HepG2 (cell line): ENCODE data around the gene MYOM1. TPM values are rescaled to one million over a fixed set of nuclear protein-coding genes. Genes with fewer than 3 reads are reported as not detected.

Experiments
- BRD4 ChIP-seq: sonication (generic); formaldehyde crosslinking; IDR thresholded peaks from 2 replicates; pipeline ENCODE4 v1.4.0; 2020; ENCODE audit warnings: missing genetic modification reagents
- HNRNPUL1 ChIP-seq: fragments of 200-400 bp; formaldehyde crosslinking; IDR thresholded peaks from 2 replicates; pipeline ENCODE4 v1.6.1; 2017; ENCODE audit warnings: low read depth, mild to moderate bottlenecking, low read length, moderate library complexity
- IKZF4 ChIP-seq: sonication (generic); formaldehyde crosslinking; IDR thresholded peaks from 2 replicates; pipeline ENCODE4 v1.5.1; 2020; ENCODE audit warnings: borderline replicate concordance, mild to moderate bottlenecking, low read depth, missing genetic modification reagents; ENCODE audit errors: not compliant biosample characterization
- KDM5B ChIP-seq: sonication (generic); formaldehyde crosslinking; IDR thresholded peaks from 2 replicates; pipeline ENCODE4 v1.4.0; 2020; ENCODE audit warnings: missing genetic modification reagents, mild to moderate bottlenecking, borderline replicate concordance
- POGZ ChIP-seq: sonication (generic); formaldehyde crosslinking; IDR thresholded peaks from 2 replicates; pipeline ENCODE4 v1.4.0; 2020; ENCODE audit warnings: mild to moderate bottlenecking, missing genetic modification reagents
- RCOR2 ChIP-seq: IDR thresholded peaks from 2 replicates; pipeline ENCODE4 v1.6.1; 2016; ENCODE audit warnings: missing biosample characterization, missing genetic modification reagents
- SALL2 ChIP-seq: sonication (generic); formaldehyde crosslinking; IDR thresholded peaks from 2 replicates; pipeline ENCODE4 v1.8.1; 2023; ENCODE audit warnings: mild to moderate bottlenecking, missing genetic modification reagents, inconsistent platforms
- ZBTB10 ChIP-seq: sonication (generic); formaldehyde crosslinking; IDR thresholded peaks from 2 replicates; pipeline ENCODE4 v1.4.0; 2020; ENCODE audit warnings: missing genetic modification reagents, borderline replicate concordance
- ZNF317 ChIP-seq: sonication (generic); formaldehyde crosslinking; IDR thresholded peaks from 2 replicates; pipeline ENCODE4 v1.5.0; 2020; ENCODE audit warnings: mild to moderate bottlenecking, missing genetic modification reagents
- ZNF33A ChIP-seq: sonication (generic); formaldehyde crosslinking; IDR thresholded peaks from 2 replicates; pipeline ENCODE4 v1.5.1; 2020; ENCODE audit warnings: missing genetic modification reagents, mild to moderate bottlenecking, moderate library complexity, borderline replicate concordance
- ZNF354B ChIP-seq: sonication (generic); formaldehyde crosslinking; IDR thresholded peaks from 2 replicates; pipeline ENCODE4 v1.8.0; 2022; ENCODE audit warnings: mild to moderate bottlenecking, missing genetic modification reagents
- ZNF558 ChIP-seq: sonication (generic); formaldehyde crosslinking; IDR thresholded peaks from 2 replicates; pipeline ENCODE4 v1.9.0; 2022; ENCODE audit warnings: mild to moderate bottlenecking, missing genetic modification reagents, borderline replicate concordance
- ZNF580 ChIP-seq: IDR thresholded peaks from 2 replicates; pipeline ENCODE4 v1.6.1; 2016; ENCODE audit warnings: low read depth, borderline replicate concordance
- ZNF703 ChIP-seq: sonication (generic); formaldehyde crosslinking; IDR thresholded peaks from 2 replicates; pipeline ENCODE4 v1.5.1; 2020; ENCODE audit warnings: missing genetic modification reagents, mild to moderate bottlenecking, moderate library complexity, borderline replicate concordance
- ZSCAN25 ChIP-seq: sonication (generic); formaldehyde crosslinking; IDR thresholded peaks from 2 replicates; pipeline ENCODE4 v1.8.0; 2022; ENCODE audit warnings: mild to moderate bottlenecking, missing genetic modification reagents
- ZSCAN5A ChIP-seq: sonication (generic); formaldehyde crosslinking; IDR thresholded peaks from 2 replicates; pipeline ENCODE4 v1.8.0; 2022; ENCODE audit warnings: mild to moderate bottlenecking, missing genetic modification reagents, borderline replicate concordance
- polyA plus RNA-seq, 8 experiments: library from polyadenylated mRNA; depleted of rRNA in 3 of 8; stranded (reverse) in 7 of 8; unstranded in 1 of 8; fragments of >200 nt; fragmentation: Illumina TruSeq in 4 of 8; extraction: Trizol in 4 of 8; gene quantifications; 2 replicates each; pipeline versions ENCODE4 v1.2.1 to v1.2.3, GENCODE V29; 2011 to 2016; ENCODE audit warnings: low read depth in 4 of 8, missing spikeins in 1 of 8, mixed read lengths in 1 of 8; ENCODE audit not compliant: insufficient read depth in 1 of 8
- total RNA-seq, 5 experiments: library from RNA; depleted of rRNA; stranded (reverse); fragments of >200 nt; fragmentation: Illumina TruSeq; extraction: Trizol; gene quantifications; 2 replicates each; pipeline ENCODE4 v1.2.3, GENCODE V29; 2016; ENCODE audit warnings: low read depth in 1 of 5
- TF ChIP-seq, protein P1 (sequence below): IDR thresholded peaks from 2 replicates; pipeline ENCODE4 v1.6.1; 2016; ENCODE audit warnings: low read depth
- TF ChIP-seq, protein P2 (sequence below): sonication (generic); formaldehyde crosslinking; IDR thresholded peaks from 2 replicates; pipeline ENCODE4 v1.4.0; 2020; ENCODE audit warnings: missing genetic modification reagents
- TF ChIP-seq, protein P3 (sequence below): sonication (generic); formaldehyde crosslinking; IDR thresholded peaks from 2 replicates; pipeline ENCODE4 v1.4.0; 2020; ENCODE audit warnings: missing genetic modification reagents

Gene MYOM1
- total and polyA plus RNA-seq, 2 of the 13 experiments (the other 11 are each of a cell fraction or from before 2014, with no cell fraction given), result 0.46 to 0.98 TPM

GRCh38 chr18:3245853-3246634 is 26.3 kb upstream of the MYOM1 start (continued):
- TF ChIP-seq, protein P1, sequence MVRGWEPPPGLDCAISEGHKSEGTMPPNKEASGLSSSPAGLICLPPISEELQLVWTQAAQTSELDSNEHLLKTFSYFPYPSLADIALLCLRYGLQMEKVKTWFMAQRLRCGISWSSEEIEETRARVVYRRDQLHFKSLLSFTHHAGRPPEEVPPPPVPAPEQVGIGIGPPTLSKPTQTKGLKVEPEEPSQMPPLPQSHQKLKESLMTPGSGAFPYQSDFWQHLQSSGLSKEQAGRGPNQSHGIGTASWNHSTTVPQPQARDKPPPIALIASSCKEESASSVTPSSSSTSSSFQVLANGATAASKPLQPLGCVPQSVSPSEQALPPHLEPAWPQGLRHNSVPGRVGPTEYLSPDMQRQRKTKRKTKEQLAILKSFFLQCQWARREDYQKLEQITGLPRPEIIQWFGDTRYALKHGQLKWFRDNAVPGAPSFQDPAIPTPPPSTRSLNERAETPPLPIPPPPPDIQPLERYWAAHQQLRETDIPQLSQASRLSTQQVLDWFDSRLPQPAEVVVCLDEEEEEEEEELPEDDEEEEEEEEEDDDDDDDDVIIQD (CRISPR knock-in tag), result peak; percentile 29; the same call in 1 of the 2 replicates
- TF ChIP-seq, protein P2, sequence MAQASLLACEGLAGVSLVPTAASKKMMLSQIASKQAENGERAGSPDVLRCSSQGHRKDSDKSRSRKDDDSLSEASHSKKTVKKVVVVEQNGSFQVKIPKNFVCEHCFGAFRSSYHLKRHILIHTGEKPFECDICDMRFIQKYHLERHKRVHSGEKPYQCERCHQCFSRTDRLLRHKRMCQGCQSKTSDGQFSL (CRISPR knock-in tag), result no peak
- TF ChIP-seq ZBTB10 (CRISPR knock-in tag) (no peak), ZSCAN5A (peak; percentile 69; the same call in 1 of the 2 replicates), ZNF354B (CRISPR knock-in tag) (peak; percentile 49; the same call in 1 of the 2 replicates), ZNF580 (CRISPR knock-in tag) (0 out of 2 replicates have a peak, but pooled peaks have one; percentile 28), ZNF703 (CRISPR knock-in tag) (no peak), KDM5B (CRISPR knock-in tag) (peak; percentile 33; the same call in 1 of the 2 replicates), IKZF4 (CRISPR knock-in tag) (peak; percentile 53), ZNF558 (CRISPR knock-in tag) (no peak), RCOR2 (CRISPR knock-in tag) (peak; percentile 56; the same call in 1 of the 2 replicates), SALL2 (no peak), ZNF33A (no peak; the same call in 1 of the 2 replicates), HNRNPUL1 (no peak), POGZ (peak; percentile 61; the same call in 1 of the 2 replicates), ZNF317 (no peak), ZSCAN25 (CRISPR knock-in tag) (0 out of 2 replicates have a peak, but pooled peaks have one; percentile 43), BRD4 (no peak)
- TF ChIP-seq, protein P3, sequence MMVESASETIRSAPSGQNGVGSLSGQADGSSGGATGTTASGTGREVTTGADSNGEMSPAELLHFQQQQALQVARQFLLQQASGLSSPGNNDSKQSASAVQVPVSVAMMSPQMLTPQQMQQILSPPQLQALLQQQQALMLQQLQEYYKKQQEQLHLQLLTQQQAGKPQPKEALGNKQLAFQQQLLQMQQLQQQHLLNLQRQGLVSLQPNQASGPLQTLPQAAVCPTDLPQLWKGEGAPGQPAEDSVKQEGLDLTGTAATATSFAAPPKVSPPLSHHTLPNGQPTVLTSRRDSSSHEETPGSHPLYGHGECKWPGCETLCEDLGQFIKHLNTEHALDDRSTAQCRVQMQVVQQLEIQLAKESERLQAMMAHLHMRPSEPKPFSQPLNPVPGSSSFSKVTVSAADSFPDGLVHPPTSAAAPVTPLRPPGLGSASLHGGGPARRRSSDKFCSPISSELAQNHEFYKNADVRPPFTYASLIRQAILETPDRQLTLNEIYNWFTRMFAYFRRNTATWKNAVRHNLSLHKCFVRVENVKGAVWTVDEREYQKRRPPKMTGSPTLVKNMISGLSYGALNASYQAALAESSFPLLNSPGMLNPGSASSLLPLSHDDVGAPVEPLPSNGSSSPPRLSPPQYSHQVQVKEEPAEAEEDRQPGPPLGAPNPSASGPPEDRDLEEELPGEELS (CRISPR knock-in tag), result peak; percentile 34; the same call in 1 of the 2 replicates
